ENCODE data around the gene COL4A2.

- no peak for TF ChIP-seq POLR2A (IDR thresholded peaks at IDR 0.05)
- TF ChIP-seq CTCF (IDR thresholded peaks at IDR 0.05 in 4 of 5, conservative IDR thresholded peaks at IDR 0.05 in 1 of 5), result no peak
These were observed 49.7 kb upstream of the COL4A2 start for GRCh38 chr13:110257408-110257807.
